GM21825 (cell line): ENCODE data around the gene CHN2.

Experiments
- ATAC-seq: cut with Tn5 transposase; IDR thresholded peaks from one replicate; pipeline ENCODE4 v1.9.1; 2021; ENCODE audit warnings: mild to moderate bottlenecking, moderate library complexity; ENCODE audit not compliant: unreplicated experiment

The CHN2 gene

DNA sequence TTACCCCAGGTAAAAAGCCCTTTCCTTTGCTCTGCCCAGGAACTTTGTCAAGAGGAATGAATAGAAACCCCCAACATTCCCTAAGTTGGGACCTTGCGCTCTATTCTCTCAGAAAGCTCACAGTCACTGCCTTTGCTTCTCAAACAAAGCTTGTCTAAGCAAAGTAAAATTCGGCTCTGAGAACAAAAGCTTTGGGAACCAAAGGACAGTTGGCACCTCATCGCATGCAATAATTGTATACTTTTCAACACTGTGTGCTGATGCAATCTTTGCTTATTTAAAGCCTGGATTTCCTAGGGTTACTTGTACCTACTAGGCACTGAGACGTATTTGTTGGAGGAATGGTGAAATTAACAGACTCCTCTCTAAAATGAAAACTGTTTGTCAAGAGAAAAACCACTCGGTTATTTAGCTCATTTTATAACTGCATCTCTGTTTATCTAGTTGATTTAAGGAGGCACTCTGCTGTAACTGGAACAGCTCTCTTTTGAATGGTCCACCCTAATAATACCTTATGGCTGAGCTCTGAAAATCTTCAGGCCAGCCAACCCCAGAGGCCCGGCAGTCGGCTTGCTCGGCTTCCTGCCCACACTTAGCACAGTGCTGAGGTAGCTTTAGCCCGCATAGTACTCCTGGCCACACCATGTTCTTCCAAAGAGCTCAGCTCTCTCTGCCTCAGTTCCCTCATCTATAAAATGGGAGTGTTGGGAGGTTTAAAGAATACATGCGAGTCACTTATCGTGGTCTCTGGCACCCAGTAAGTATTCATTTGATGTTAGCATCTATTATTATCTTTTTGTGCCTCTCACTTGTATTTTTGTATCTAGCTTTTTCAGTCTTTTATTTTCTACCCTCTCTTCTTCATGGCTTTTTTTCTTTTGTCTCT is 288.9 kb downstream of the CHN2 start:
- ATAC-seq, result no peak

DNA sequence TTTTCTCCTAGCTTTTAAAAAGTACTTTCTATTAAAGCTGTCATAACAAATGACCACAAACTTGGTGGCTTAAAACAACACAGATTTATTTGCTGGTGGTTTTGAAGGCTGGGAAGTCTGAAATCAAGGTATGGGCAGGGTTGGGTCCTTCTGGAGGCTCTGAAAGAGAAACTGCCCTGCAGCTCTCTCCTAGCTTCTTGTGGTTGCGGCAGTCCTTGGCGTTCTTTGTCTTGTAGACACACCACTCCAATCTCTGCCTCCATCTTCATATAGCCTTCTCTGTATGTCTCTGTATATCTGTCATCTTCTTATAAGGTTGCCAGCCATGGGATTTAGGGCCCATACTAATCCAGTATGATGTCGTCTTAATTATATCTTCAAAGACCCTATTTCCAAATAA is 289.7 kb downstream of the CHN2 start:
- ATAC-seq, result no peak

DNA sequence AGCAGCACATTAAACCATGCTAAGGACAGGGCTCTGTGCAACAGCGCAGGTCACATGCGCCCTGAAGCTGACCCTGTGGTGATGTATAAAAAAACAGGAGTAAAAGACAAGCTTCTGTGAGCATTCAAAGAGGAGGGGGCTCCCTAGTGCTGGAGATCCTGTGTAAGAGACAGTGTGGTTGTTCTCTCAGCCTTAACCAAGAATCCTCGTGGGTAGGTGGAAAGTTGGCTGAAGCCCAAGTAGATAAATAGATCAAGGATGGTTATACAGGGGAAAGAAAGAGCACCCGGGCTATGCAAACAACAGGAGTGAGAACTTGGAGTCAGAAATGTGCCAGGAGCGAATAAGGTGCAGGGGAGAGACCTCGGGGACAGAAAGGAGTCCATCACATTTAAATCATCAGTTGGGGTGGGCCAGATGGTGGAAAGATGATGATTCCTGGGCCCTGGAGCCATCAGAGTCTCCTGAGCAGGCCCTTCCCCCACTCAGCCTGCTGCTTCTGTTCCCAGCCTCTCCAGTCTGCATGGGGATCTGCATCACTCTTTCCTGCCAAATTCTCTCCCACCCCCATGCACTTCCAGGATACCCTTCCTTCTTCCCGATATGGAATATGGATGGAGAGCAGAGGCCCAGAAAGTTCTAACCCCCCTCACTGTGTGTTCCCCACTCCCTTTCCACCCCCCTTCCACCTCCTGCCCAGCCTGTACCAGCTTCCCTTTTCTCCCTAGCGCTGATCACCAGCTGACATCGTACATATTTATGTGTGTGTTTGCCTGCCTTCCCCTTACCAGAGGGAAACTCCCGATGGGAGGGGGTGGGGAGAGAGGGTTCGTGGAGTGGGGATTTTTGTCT is 291.0 kb downstream of the CHN2 start:
- no peak for ATAC-seq

DNA sequence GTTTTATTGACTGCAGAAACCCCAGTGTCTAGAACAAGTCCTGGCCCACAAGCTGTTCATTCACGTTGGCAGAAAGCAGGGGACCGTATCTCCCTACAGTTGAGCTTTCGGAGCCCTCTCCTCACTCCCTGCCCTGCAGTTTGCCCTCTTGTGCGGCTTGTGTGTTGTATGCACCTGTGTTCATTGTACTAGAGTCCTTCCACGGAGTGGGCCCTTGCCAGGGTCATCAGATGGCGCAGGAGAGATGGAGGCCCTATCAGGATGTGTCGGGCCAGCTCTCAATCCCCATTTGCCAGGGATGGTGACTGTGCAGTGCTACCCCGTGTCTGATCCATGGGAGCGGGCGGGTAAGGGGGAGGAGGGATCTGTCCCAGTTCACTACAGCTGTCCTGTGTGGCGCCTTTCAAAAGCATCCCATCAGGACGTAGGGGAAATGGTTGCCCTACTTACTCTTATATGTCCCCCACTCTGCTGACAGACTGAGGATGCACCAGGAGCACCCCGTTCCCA is 291.7 kb downstream of the CHN2 start:
- ATAC-seq, result no peak

DNA sequence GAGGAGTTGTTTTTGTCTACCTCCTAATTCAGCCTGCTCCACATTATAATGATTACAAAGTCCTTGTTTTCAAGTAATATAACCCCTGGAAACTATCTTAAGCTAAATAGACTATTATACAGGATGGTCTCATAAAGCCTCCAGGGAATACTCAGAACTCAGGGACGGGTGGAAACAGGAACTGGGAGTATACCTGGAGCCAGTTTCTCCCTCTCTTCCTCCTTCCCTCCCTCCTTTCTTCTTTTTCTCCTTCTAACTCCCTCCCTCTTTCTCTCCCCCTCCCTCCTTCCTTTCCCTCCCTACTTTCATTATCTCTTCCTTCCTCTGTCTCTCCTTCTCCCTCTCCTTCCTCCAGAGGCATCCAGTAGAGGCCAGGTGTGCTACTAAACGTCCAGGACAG is 292.8 kb downstream of the CHN2 start:
- no peak for ATAC-seq

DNA sequence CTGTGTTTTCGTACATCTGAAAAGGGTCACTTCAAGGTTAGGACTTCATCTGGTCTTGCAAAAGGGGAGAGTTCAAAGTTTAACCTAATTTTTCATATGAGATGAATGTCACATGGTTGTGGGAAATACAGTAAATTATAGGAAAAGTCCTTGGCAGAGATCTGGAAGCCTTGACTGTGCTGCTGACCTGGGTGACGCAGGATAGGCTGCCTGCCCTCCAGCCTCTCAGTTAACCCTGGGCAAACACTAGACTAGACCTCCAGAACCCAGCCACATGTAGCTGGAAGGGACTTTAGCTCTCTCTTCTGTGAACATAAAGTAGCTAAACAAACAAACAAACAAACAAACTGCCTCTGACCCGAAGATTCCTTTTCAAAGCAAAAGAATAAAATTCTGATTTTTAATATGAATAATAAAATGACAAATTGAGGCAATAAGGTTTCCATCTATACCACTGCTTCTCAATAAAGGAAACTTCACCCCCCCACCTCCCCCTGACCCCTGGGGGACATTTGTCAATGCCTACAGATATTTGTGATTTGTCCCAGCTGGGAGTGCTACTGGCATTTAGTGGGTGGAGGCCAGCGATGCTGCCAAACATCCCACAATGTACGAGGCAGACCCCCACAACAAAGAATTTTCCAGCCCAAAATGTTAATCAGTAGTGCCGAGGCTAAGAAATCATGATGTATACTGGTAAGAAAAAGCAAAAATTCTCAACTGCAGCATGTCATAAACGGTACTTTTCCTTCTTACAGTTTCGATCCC is 293.8 kb downstream of the CHN2 start:
- no peak for ATAC-seq

DNA sequence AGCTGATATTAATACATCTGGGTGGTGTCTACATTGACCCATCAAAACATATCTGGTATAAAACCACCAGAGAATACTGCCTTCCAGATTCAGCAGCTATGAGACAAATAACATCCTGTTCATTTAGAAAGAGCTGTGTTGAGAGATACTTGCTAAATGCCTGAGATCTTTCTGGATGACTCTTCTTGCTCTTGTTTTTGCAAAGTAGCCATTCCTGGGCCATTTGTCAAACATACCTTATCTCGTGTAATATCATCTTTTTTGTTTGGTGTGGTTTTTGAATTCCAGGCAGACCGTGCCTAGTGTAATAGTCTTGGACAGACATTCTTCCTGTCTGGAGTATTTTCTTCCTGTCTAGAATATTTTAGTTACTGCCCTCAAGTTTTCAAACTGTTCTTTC is 294.4 kb downstream of the CHN2 start:
- ATAC-seq, result no peak

DNA sequence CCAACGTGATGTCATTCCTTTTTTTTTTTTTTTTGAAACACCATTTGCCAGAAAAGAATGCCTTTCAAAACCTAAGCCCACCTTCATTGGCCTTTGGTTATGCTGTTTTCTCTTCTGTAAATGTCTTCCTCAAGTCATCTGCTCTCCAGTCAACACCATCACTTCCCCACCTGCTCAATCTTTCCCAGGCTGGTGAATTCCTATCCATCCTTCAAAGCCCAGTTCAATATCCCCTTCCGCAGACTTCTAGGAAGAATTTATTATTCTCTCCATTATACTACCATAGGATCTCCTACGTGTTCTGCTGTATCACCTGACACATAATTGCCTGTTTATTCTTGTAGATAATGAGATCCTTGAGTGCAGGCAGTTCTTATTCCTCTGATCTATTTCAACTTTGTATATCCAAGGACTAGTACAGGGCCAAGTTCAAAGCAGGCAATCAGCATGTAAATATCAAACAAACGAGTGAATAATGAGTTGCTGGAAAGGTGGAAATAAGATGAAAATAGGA is 295.6 kb downstream of the CHN2 start:
- ATAC-seq, result no peak

GRCh38 chr7:29494350-29494749 is 299.8 kb downstream of the CHN2 start:
- no peak for ATAC-seq

DNA sequence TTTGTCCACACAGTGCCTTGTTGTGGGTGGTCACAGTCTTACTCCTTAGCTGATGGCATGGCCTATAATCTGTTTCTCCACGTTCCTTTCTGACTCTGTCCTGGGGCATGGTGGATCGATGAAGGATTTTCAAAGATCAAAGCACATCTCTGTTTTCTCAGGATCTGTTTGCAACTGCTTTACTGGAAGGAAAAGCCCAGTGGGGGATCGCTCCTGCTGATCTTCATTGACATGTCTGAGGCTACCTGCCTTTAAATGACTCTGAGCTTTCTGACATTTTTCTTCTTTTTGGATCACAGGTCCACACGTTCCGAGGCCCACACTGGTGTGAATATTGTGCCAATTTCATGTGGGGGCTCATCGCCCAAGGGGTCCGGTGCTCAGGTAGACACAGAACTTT is 301.1 kb downstream of the CHN2 start:
- no peak for ATAC-seq

GRCh38 chr7:29496355-29497020 is 301.9 kb downstream of the CHN2 start:
- no peak for ATAC-seq

- ATAC-seq, result no peak
Measured at GRCh38 chr7:29499932-29500331, 305.4 kb downstream of the CHN2 start.

DNA sequence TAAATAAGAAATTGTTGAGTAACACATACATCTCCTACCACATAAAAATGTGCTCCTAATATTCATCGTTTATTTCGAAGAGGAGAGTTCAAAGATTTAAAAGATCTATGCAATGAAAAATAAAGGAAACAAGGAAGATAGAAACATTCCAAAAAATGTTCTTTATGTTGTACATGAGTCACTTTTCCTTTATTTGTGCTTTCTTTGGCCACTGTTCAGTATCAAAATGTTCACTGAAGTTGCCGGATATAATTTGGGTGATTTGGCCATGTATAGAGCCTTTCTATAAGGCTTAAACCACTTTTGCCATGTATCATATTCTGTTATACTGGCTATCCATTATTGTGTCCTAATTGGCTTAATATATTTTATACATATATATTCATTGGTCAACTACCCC is 306.1 kb downstream of the CHN2 start:
- ATAC-seq, result no peak

GRCh38 chr7:29502133-29502532 is 307.6 kb downstream of the CHN2 start:
- ATAC-seq, result no peak

GRCh38 chr7:29505931-29506330 is 311.4 kb downstream of the CHN2 start:
- ATAC-seq, result no peak

DNA sequence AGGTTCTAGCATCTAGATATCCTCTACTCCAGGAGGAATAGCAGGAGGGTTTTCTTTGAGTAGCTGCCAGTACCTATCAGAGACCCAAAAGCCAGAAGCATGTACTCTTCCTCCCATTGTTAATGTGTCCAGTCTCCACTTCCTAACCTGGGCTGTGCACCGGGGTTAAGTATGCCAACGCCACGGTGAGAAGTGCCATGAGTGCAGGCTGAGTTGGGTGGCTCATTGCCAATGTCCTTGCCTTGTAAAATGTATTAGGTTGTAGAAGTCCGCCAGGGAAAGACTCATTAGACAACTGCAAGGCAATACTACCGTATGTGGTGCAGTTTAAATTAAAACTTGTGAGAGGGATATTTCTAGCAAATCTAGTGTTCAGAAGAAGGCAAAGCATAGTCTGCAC is 314.0 kb downstream of the CHN2 start:
- no peak for ATAC-seq

GRCh38 chr7:29510028-29510427 is 315.5 kb downstream of the CHN2 start:
- ATAC-seq, result no peak

DNA sequence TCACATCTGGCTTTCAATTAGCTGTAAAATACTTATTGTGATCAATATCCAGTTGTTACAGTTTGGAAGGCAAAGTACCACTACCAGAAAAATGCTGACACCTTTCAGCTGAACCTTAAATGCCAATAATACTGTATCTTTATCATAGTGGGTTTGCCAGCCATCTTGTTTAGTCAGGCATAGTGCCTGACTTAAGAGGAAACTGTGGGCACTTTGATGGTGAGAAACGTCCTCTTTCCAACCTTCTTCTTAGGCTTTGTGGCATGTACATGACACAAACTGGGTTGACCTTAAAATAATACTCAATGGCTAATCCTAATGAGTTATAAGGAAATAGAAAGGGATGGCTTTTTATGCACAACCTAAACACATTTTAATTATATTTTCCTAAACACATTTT is 316.8 kb downstream of the CHN2 start:
- ATAC-seq, result no peak

DNA sequence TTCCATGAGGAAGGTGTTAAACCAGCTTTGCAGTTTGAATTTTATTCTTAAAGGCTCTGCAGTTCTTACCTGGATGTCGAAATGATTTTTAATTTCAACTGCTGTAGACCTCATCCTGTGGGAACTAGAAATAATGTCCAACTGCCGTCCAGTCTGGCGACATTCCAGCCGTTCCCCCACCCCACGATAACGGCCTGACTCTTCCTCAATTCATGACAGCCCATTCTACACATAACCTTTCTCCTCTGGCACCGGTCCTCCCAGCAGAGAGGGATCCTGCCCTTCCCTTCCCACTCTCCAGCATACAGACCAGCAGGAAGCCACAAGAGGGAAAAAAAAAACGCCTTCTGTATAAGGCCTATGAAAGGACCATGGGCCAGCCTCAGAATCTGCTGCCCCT is 317.3 kb downstream of the CHN2 start:
- ATAC-seq, result no peak

DNA sequence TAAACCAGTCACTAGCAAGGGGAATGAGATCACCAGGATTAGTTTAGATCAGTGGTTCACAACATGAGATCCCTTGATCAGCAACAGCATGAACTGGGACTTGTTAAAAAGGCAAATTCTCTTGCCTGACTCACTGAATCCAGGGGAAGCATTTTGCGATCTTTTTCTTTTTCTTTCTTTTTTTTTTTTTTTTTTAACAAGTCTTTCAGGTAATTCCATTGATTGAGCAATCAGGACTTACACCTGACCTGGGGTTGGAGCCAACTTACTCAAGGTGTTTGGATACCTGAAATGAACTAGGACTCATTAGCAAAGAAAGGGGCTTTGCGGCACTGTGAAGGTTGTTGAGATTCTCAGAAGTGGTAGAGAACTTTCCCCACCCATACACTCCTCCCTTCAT is 321.9 kb downstream of the CHN2 start:
- no peak for ATAC-seq
